ENCODE results near the gene TRPC6. TPM values are rescaled to one million over a fixed set of nuclear protein-coding genes. Genes with fewer than 3 reads are reported as not detected.

The TRPC6 gene
- polyA plus RNA-seq: 1 to 10 TPM in 1 of 3 donors, under 1 TPM in 2; 0.45 to 1.7 (median 0.56) TPM

DNA sequence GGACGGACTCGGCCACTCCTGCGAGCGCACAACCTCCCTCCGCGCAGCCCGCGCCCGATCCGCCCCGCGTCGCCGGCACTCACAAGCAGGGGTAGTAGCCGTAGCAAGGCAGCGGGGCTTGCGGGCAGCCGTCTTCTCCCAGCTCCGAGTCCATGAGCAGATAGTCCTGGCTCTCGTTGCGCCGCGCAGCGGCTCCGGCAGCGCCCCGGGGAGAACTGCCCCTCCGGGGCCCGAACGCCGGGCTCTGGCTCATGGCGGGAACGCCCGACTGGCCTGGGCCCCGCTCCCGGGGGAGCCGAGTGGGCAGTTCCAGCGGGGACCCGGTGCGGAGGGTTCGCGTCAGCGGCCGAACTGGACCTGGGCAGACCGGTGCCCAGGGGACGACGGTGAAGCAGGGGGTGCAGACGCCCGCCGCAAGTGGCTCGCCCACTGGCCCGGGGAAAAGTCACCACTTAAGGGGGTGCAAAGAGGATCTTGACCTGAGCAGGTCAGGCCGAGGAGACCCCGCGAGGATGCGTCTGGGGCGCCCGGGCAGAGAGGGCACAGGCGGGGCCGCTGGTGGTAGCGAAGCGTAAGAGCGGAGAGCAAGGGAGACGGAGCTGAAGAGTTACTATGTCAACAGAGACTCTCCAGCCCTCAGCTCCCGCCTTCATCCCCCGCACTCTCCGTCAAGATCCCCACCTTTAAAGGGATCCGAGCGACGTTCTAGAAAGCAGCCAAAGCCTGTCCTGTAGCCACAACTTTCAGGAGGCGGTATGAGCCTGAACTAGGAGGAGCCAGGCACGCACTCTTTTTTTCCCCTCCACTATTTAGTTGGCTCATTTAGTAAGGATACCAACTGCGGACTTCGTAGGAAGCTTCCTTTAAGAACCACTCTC lies at the start of gene TRPC6:
TRPC6 (minus strand) TSS at position 757 of the 878 bp plus-strand sequence; CDS start at position 253, 504 bp downstream.
- 1 to 4% (median 4%) methylated on average over 69 to 74 of the region's 74 CpGs for WGBS, 3 donors
- H3K27ac ChIP-seq (ENCODE audit: low read depth, low read length): peak within 1 kb of the TSS; percentile 52

DNA sequence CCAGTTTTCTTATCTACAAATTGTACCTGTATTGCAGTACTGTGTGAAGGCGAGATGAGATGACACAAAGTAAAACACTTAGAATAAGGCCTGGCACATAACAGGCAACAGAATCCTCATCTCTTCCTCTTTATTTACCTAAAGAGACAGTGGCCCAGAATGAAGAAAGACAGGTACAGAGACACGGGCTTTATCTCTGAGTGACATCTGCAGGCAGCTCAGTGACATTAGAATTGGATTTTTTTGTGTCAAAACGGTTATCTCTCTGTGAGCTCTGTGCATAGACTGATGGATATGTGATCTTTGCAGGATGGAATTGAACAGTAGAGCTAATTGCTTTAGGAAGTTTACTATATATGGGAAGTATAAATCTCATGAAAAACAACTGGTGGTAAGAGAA lies 36.2 kb upstream of the TRPC6 start:
- WGBS, 3 donors: 31 to 49% (median 34%) methylated on average over 3 of the region's 3 CpGs
- H3K27ac ChIP-seq (ENCODE audit: low read depth, low read length): no peak overlapping the region

DNA sequence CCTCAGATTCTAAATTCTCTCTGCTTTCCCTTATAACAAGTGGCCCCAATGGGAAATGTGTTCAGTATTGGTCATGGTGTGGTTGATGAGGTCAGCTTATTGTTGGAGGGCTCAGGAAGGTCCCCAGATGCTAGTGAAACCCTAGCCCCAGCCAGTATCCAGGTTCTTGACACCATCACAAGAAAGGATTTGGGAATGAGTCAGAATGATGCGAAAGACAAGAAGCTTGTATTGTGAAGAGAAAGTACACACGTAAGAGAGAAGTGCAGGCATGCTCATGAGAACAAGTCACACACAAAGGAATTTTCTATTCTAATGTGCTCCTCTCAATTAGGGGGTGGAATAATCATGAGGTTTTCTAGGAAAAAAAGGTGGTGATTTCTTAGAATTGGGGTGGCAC lies 34.9 kb upstream of the TRPC6 start:
- WGBS, 3 donors: 77 to 89% (median 83%) methylated on average over 2 of the region's 2 CpGs
- no peak overlapping the region for H3K27ac ChIP-seq (ENCODE audit: low read depth, low read length)

DNA sequence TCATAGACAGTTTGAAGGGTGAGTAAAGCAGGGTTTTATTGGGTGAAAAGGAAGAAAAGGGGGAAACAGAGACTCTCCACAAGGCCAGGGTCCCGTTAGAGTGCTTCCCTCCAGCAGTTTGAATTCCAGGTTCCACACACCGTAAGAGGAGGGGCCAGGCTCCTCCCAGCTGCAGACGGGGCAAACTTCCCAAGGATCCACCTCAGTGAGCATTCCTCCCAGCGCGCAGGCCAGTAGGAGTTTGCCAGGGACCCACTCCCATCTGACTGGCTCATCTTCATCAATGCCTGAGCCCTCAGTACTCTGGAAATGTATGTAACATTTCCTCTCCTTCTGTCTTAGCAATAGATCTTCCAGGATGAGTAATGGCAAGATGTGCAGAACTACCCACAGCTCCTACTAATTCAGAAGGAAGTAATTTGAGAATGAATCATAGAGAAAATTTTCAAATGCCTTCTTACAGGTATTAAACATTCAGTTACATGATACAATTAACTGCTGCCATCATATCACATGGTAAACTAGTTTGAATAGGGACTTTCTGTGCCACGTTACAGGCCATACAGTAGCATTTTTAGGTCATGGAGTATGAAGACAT lies 34.0 kb upstream of the TRPC6 start:
- H3K27ac ChIP-seq (ENCODE audit: low read depth, low read length): no peak overlapping the region
- WGBS, 3 donors: 28 to 54% (median 43%) methylated on average over 6 of the region's 6 CpGs

DNA sequence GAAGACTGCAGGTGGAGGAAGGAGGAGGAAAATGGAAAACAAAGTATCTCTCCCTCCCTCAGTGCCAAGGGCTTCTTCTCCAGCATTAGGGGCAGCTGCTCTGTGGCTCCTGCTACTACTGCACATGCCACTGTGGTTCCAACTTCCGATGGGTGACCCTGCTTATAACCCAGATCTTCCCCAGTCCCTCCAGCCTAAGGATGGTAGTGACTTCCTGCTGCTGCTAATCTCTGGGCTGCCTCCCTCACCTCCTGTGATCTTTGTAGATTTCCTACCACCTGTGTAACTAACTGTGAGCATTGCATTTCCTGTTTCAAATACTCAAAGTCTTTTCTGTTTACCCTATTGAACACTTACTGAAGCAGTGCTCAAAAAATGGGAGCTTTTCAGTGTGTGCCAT lies 28.7 kb upstream of the TRPC6 start:
- H3K27ac ChIP-seq (ENCODE audit: low read depth, low read length): no peak overlapping the region
- WGBS, 3 donors: 52 to 60% (median 52%) methylated on average over 1 of the region's 1 CpG

DNA sequence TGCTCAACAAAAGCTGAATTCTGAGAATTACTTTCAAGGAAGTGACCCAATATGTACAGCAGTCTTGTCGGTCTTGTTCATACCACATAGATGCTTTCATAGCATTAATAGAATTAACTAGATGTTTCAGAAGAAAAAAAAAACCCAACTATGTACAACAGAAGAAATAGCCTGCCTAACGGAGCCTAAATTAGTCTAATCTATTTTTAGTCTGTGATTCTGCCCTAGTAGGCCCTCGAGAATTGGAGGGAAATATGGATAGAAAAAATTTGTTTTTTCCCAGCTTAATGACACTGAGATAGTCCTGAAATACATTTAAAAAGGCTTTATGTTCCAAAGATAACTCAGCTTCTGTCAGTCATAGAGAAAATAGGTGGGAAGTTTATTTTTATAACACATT lies 17.1 kb upstream of the TRPC6 start:
- no peak overlapping the region for H3K27ac ChIP-seq (ENCODE audit: low read depth, low read length)
- 61 to 67% (median 62%) methylated on average over 3 of the region's 3 CpGs for WGBS, 3 donors

DNA sequence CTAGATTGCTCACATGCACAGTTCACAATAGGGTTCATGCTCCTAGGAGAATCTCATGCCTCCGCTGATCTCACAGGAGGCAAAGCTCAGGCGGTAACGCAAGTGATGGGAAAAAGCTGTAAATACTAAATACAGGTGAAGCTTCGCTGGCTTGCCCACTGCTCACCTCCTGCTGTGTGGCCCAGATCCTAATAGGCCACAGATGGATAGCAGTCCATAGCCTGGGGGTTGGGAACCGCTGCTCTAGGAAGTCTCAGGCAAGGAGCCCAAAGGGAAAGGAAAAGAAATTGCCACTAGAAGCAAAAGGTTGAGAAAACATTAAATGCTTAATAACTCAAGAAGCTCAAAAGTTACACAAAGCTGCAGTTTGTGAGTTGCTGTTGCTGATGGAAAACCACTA lies 3.2 kb upstream of the TRPC6 start:
- WGBS, 3 donors: 75 to 92% (median 87%) methylated on average over 5 of the region's 5 CpGs
- H3K27ac ChIP-seq (ENCODE audit: low read depth, low read length): no peak overlapping the region

DNA sequence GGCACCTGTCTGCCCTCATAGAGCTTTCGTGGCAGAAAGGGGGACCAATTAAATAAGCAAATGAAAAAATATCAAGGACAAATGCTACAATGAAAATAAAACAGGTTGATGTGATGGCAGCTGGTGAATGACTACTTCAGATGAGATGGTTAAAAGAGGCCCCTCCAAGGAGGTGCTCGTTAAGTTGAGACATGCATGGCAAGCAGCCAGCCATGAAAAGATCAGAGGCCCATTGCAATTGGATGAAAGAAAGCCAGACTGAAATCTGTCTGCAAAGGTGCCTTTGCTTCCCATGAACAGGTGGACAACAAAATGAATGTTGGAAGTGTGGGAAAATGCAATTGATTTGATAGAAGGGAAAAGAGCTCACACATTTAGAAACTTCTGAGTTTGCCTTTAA lies 848 bp upstream of the TRPC6 start:
- WGBS, 3 donors: 25 to 60% (median 57%) methylated on average over 2 of the region's 2 CpGs
- H3K27ac ChIP-seq (ENCODE audit: low read depth, low read length): no peak overlapping the region

DNA sequence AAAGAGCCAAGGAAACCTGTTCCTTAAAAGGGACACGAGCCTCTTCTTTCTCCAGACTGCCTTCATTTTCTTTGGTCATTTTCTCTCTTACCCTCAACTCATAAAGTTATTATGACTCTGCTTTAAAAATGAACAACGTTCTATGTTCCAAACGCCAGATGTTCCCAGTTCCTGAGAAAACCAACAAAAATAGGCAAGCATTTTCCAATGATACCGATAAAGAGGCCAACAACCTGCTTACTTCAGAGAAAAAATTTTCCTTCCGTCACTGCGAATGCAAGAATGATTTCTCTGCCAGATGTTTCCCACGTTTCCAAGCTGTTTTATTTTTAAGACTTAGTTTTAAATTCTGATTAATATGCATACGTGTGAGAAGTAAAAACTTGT lies 315 bp upstream of the TRPC6 start:
- 25 to 43% (median 42%) methylated on average over 8 of the region's 8 CpGs for WGBS, 3 donors
- H3K27ac ChIP-seq (ENCODE audit: low read depth, low read length): no peak overlapping the region

DNA sequence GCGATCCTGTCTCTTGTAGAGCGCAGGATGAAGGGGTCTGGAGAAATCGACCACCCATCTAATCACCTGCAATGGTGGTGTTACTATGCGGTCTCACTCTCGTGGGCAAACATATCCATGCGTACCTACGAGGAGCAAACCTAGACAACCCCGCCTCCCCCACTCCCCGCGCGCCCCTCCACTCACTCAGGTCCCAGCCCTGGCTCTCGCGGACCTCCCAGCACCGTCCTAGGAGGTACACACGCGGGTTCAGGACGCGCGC lies 887 bp downstream of the TRPC6 start:
- H3K27ac ChIP-seq (ENCODE audit: low read depth, low read length): no peak overlapping the region
- WGBS, 3 donors: 3 to 6% (median 4%) methylated on average over 19 of the region's 19 CpGs

DNA sequence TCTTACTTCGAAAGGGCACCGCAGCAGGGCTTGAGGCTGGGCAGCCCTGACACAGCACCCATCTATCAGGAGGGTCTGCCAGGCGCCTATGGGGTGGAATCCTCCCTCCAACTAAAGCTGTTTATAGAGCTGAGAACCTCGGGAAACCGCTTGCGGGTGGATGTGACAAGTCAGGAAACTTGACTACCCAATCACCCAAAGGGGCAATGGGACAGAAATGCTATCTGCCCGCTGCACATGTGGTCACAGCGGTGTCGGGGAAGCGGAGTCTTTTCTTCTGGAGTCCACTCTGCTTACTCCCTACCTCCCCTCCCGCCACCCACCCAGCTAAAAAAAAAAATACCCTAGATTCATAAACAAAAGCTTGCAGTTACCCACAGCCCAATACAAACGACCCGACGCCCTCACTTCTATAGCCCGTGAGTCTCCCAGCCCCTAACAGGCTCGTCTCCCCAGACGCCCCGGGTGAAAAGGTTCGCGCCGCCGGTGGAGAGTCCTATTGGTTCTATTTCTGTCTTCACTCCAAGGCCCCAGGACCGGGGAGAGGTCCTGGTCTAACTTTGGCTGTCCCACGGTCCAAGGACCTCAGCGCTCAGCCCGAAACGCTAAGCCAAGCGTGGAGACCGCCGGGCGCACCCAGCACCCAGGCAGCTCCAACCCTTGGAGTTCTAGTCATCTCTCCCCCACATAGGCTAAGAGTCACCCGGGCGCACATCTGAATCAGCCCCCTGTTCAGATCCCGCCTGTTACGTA lies 1.4 kb downstream of the TRPC6 start:
- WGBS, 3 donors: 4 to 5% (median 4%) methylated on average over 35 of the region's 35 CpGs

DNA sequence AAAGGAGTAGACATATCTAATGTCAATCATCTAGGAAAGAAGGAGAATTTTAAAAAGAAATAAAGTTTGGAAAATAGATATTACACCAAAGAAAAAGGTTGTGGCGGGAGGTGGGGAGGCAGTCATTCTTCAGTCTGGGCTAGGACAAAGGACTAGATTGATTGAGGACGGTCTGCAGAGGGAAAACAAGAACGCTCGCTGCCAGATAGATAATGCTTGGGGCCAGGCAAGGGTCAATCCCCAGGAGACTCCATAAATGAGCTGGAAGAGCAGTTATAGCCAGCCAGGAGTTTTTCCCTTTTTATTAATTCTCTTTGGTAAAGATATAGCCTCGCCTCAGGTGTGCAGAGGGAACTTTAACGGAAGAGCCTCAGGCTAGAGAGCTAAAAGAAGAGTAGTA lies 6.3 kb downstream of the TRPC6 start:
- 59 to 68% (median 65%) methylated on average over 6 of the region's 6 CpGs for WGBS, 3 donors
- H3K27ac ChIP-seq (ENCODE audit: low read depth, low read length): no peak overlapping the region

More for the DNA sequence above, 1.4 kb downstream of the TRPC6 start:
- no peak overlapping the region for H3K27ac ChIP-seq (ENCODE audit: low read depth, low read length)

DNA sequence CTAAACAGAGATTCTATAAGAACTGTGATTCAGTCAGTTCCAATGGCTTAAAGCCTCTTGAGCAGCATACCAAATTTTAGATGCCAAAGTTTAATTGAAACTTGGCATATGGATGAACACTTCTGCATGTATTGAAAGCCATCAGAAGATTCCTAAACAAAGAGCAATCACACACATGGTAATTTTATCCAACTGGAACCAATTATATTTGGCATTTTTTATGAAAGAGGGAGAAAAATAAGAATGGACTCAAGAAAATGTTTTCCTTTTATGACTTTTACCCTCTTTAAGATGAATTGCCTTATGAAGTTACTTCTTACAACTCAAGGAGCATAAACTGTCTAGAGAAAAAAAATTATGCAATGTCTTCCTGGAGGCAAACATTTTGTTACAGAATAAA lies 7.4 kb downstream of the TRPC6 start:
- no peak overlapping the region for H3K27ac ChIP-seq (ENCODE audit: low read depth, low read length)

DNA sequence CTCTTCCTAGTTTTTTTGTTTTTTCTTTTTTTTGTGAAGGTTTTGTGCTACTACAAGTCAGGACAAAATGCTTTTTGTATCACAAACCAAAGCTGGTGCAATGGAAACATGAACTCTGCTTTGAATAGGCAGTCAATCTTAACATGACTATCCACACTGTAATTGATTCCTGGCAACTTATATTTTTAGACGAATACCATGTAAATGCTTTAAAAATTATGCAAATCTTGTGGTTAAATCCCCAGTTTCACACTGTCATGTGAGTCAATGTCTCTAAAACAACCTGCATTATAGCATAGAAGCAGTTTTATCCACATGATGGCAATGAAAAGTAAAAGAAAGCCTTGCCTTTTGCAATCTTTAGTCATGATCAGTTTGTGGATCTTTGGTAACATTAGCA lies 8.9 kb downstream of the TRPC6 start:
- 0 to 43% (median 30%) methylated on average over 1 of the region's 1 CpG for WGBS, 3 donors
- H3K27ac ChIP-seq (ENCODE audit: low read depth, low read length): no peak overlapping the region

DNA sequence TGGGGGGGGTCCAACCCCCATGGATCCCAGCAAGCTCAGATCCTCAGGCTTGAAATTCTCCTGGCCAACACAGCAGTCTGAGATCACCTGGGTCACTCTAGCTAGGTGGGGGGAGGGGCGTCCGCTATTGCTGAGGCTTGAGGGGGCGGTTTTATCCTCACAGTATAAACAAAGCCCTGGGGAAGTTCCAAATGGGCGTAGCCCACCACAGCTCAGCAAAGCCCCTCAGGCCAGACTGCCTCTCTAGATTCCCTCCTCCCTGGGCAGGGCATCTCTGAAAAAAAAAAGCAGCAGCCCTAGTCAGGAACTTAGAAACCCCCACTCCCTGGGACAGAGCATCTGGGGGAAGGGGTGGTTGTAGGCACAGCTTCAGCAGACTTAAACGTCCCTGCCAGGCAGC lies 16.7 kb downstream of the TRPC6 start:
- H3K27ac ChIP-seq (ENCODE audit: low read depth, low read length): no peak overlapping the region
- WGBS, 3 donors: 32 to 56% (median 55%) methylated on average over 5 of the region's 5 CpGs

DNA sequence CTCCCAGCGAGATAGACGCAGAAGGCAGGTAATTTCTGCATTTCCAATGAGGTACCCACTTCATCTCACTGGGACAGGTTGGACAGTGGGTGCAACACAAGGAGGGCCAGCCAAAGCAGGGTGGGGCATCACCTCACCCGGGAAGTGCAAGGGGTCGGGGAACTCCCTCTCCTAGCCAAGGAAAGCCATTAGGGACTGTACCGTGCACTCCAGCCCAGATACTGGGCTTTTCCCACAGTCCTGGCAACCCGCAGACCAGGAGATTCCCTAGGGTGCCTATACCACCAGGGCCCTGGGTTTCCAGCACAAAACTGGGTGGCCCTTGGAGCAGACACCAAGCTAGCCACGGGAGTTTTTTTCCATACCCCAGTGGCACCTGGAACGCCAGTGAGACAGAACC lies 17.2 kb downstream of the TRPC6 start:
- no peak overlapping the region for H3K27ac ChIP-seq (ENCODE audit: low read depth, low read length)
- 56 to 81% (median 65%) methylated on average over 8 of the region's 8 CpGs for WGBS, 3 donors

DNA sequence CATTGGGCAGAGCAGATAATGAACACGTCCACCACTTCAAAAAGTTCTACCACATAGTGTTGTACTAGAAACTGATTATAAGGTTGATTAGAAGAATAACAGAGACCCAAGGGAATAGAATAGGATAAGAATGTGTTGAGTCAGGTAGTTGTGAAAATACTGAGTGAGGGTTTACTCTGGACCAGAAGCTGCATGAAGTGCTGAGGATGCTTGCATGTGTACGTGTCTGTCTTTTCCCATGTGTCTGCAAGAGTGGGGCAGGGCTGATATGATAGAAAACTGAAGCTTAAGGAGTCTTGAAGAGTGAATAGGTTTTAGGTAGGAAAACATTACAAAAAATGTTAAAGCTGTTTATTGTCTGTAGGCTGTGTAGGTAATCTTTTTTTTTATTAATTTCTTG lies 20.6 kb downstream of the TRPC6 start:
- no peak overlapping the region for H3K27ac ChIP-seq (ENCODE audit: low read depth, low read length)
- WGBS, 3 donors: 57 to 83% (median 80%) methylated on average over 2 of the region's 2 CpGs

DNA sequence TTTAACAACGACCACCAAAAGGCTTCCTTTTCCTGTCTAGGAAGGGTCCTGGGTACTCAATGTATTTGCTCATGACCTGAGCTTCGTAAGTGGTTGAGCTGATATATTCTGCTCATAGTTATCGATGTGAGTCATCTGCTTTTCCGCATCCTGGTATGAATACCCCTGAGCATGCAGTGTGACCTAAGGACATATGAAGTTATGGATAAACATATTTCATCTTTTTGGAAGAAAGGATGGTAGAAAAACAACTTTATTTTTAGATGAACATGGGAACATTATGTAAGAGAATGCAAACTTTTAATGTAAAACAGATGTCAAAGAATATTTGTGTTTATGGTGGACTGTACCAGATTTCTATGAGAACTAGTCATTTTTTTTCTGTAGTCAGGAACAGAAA lies 28.4 kb downstream of the TRPC6 start:
- no peak overlapping the region for H3K27ac ChIP-seq (ENCODE audit: low read depth, low read length)
- 53 to 71% (median 65%) methylated on average over 4 of the region's 4 CpGs for WGBS, 3 donors

DNA sequence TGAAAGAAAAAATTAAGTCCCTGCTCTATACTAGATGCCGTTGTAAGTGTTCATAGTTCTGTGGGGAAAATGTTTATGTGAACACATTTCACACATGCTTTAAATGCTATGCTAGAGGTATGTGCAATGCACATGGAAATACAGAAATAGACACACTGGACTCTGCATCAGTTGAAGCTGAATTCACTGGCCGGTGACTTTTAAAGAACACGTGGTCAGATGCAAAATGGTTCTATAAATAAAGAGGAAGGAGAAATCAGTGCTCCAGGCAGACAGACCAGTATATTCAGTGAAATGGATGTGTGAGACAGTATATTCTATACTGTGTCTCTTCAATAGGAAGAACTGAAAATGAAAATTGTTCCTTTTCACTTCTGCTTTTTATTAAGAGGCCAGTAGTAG lies 29.9 kb downstream of the TRPC6 start:
- H3K27ac ChIP-seq (ENCODE audit: low read depth, low read length): no peak overlapping the region
- WGBS, 3 donors: 40 to 63% (median 48%) methylated on average over 3 of the region's 3 CpGs

DNA sequence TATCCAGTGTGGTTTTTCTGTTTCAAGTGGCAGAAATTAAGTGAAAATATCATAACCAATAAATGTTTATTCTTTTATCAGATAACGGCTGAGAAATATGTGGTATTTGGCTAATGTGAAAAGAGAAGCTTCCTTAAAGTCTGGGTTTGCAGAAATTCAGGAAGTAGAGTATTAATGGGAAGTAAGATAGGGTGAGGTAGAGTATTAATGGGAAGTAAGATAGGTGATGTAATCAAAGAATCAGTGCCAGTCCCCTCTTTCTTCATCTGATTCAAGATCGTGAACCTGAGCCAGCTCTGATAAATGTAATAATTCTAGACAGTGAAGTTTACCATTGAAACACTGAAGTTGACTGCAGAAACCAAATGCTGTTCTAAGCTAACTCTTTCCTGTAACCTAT lies 30.9 kb downstream of the TRPC6 start:
- 15 to 38% (median 32%) methylated on average over 2 of the region's 2 CpGs for WGBS, 3 donors
- no peak overlapping the region for H3K27ac ChIP-seq (ENCODE audit: low read depth, low read length)

Data from adipose tissue (tissue), 3 donors.